ENCODE results near the gene SARNP.

- TF ChIP-seq TAF1 (IDR thresholded peaks at IDR 0.05; ENCODE audit: borderline replicate concordance, insufficient read depth, low read length), result peak; percentile 68; the same call in 1 of the 2 replicates
- peak; percentile 89 for TF ChIP-seq POLR2AphosphoS5 (IDR thresholded peaks at IDR 0.05; ENCODE audit: low read depth, low read length)
- TF ChIP-seq REST (IDR thresholded peaks at IDR 0.05; ENCODE audit: insufficient read depth in 1 of 2, low read depth in 2 of 2, low read length in 2 of 2), result no peak
- TF ChIP-seq SIN3A (IDR thresholded peaks at IDR 0.05; ENCODE audit: borderline replicate concordance, insufficient read depth, low read length), result 0 out of 2 replicates have a peak, but pooled peaks have one; percentile 20
- peak; percentile 42 for TF ChIP-seq FOXP2 (optimal IDR thresholded peaks at IDR 0.05; ENCODE audit: borderline replicate concordance, extremely low read depth, extremely low read length, insufficient read depth)
These were observed 30.2 kb upstream of the SARNP start for GRCh38 chr12:55847603-55848291.
